Endothelial cell of umbilical vein (primary cell): ENCODE measurements around the gene CELSR1. TPM values are rescaled to one million over a fixed set of nuclear protein-coding genes. Genes with fewer than 3 reads are reported as not detected.

ENCODE experiments used
- BruUV-seq: library from RNA; stranded (reverse); fragments of 400-500 nt; replicated peaks from 2 replicates; lab custom pipeline; 2021; lab: Mats Ljungman, UMichigan
- CTCF ChIA-PET: fragments of 300-600, 350-600 bp; sonication (Branson Sonifier 250); formaldehyde crosslinking; loops from one replicate; lab custom pipeline; 2021; ENCODE audit warnings: antibody characterized with exemption, inconsistent platforms; lab: Charles Lee
- POLR2A ChIA-PET: fragments of 300-600, 350-600 bp; sonication (Branson Sonifier 250); formaldehyde crosslinking; loops from one replicate; lab custom pipeline; 2021; ENCODE audit warnings: antibody characterized with exemption, inconsistent platforms; lab: Charles Lee
- DNase-seq: peaks from one replicate; pipeline ENCODE4 v3.0.0-alpha.2; 2011; ENCODE audit warnings: low read depth, low spot score
- FAIRE-seq: peaks from 2 replicates; lab custom pipeline; 2011; peaks lifted over from hg19 to GRCh38; lab: Jason Lieb, UNC
- H2AFZ ChIP-seq: 2 replicates; pipeline ENCODE4 v1.6.0; 2012; ENCODE audit warnings: low read depth, low read length, control low read depth, inconsistent platforms
- H3K27ac ChIP-seq: 2 replicates; pipeline ENCODE4 v1.5.1; 2011; ENCODE audit warnings: low read depth, mild to moderate bottlenecking, control low read depth, low read length, moderate library complexity; ENCODE audit not compliant: insufficient read depth
- H3K27me3 ChIP-seq, 2 experiments: 2 replicates each; pipeline versions ENCODE4 v1.6.0 to v1.6.1; 2011; ENCODE audit warnings: low read length in 2 of 2, mixed read lengths in 1 of 2; ENCODE audit not compliant: control insufficient read depth in 2 of 2, insufficient read depth in 2 of 2
- H3K36me3 ChIP-seq, 2 experiments: 2 replicates in 1 of 2; 3 replicates in 1 of 2; pipeline ENCODE4 v1.5.1; 2011; ENCODE audit warnings: low read length in 2 of 2, mild to moderate bottlenecking in 1 of 2, moderate library complexity in 1 of 2; ENCODE audit not compliant: control insufficient read depth in 2 of 2, insufficient read depth in 2 of 2; ENCODE audit errors: extremely low read depth in 1 of 2
- H3K4me1 ChIP-seq: 3 replicates; pipeline ENCODE4 v1.5.1; 2011; ENCODE audit warnings: mild to moderate bottlenecking, low read length; ENCODE audit not compliant: control insufficient read depth, insufficient read depth; ENCODE audit errors: extremely low read depth
- H3K4me2 ChIP-seq: 2 replicates; pipeline ENCODE4 v1.6.1; 2011; ENCODE audit warnings: low read length, control low read depth, mixed read lengths; ENCODE audit not compliant: insufficient read depth
- H3K4me3 ChIP-seq, 3 experiments: fragments of 200-600 bp in 1 of 3; sonication (generic), shearing (Covaris generic) in 1 of 3; replicated peaks in 1 of 3; 2 replicates each; pipeline ENCODE4 v1.5.1; 2011 to 2016; ENCODE audit warnings: control low read depth in 3 of 3, low read length in 3 of 3, mild to moderate bottlenecking in 2 of 3, inconsistent platforms in 1 of 3, low read depth in 1 of 3, moderate library complexity in 1 of 3; ENCODE audit not compliant: insufficient read depth in 1 of 3
- H3K79me2 ChIP-seq: 2 replicates; pipeline ENCODE4 v1.6.0; 2012; ENCODE audit warnings: low read length, inconsistent platforms; ENCODE audit not compliant: control insufficient read depth, insufficient read depth
- H3K9ac ChIP-seq: replicated peaks from 2 replicates; pipeline ENCODE3; 2011; ENCODE audit warnings: low read length, control low read depth; ENCODE audit not compliant: insufficient read depth; ENCODE audit errors: extremely low read depth
- H3K9me1 ChIP-seq: replicated peaks from 3 replicates; pipeline ENCODE4 v1.6.0; 2011; ENCODE audit warnings: mild to moderate bottlenecking, low read length; ENCODE audit not compliant: control insufficient read depth, insufficient read depth; ENCODE audit errors: extremely low read depth
- H3K9me3 ChIP-seq: replicated peaks from 2 replicates; pipeline ENCODE4 v1.5.1; 2012; ENCODE audit warnings: low read length, inconsistent platforms; ENCODE audit not compliant: control insufficient read depth, insufficient read depth
- H4K20me1 ChIP-seq: replicated peaks from 2 replicates; pipeline ENCODE3; 2011; ENCODE audit warnings: mild to moderate bottlenecking, low read length; ENCODE audit not compliant: control insufficient read depth, insufficient read depth; ENCODE audit errors: extremely low read depth
- EZH2 ChIP-seq: IDR thresholded peaks from 2 replicates; pipeline ENCODE4 v1.6.1; 2012; ENCODE audit warnings: borderline replicate concordance, low read depth, mild to moderate bottlenecking, moderate library complexity, low read length, inconsistent platforms; ENCODE audit not compliant: severe bottlenecking
- FOS ChIP-seq: IDR thresholded peaks from 2 replicates; pipeline ENCODE4 v1.6.1; 2011; ENCODE audit warnings: mild to moderate bottlenecking, low read length, moderate library complexity, borderline replicate concordance; ENCODE audit not compliant: insufficient read depth
- GATA2 ChIP-seq: IDR thresholded peaks from 2 replicates; pipeline ENCODE4 v1.7.0; 2011; ENCODE audit warnings: low read depth, mild to moderate bottlenecking, moderate library complexity, mixed read lengths, low read length; ENCODE audit not compliant: insufficient read length, insufficient read depth
- JUN ChIP-seq: IDR thresholded peaks from 2 replicates; pipeline ENCODE4 v1.6.1; 2011; ENCODE audit warnings: borderline replicate concordance, low read depth; ENCODE audit not compliant: insufficient read length, insufficient read depth
- MYC ChIP-seq: IDR thresholded peaks from one replicate; pipeline ENCODE4 v1.6.1; 2011; ENCODE audit warnings: mild to moderate bottlenecking, low read depth, low read length
- POLR2A ChIP-seq: IDR thresholded peaks from 2 replicates; pipeline ENCODE4 v1.6.1; 2012; ENCODE audit warnings: low read depth, mild to moderate bottlenecking, control low read depth, low read length
- POLR2AphosphoS5 ChIP-seq: IDR thresholded peaks from 2 replicates; pipeline ENCODE4 v1.6.1; 2012; ENCODE audit warnings: low read depth, mild to moderate bottlenecking, control low read depth, low read length, moderate library complexity; ENCODE audit not compliant: insufficient read depth
- dilution Hi-C: fragments of 300-500 bp; cut with MboI; formaldehyde crosslinking; loops from one replicate; pipeline ENCODE4 v1.15.0; 2019; ENCODE audit warnings: low sequenced_read_pairs; ENCODE audit not compliant: extremely low pct_ligation_motif_present
- intact Hi-C: fragments of 100-400 bp; cut with micrococcal nuclease; formaldehyde crosslinking; loops from one replicate; pipeline ENCODE4 v1.10.0; 2022
- polyA plus RNA-seq, 4 experiments: library from polyadenylated mRNA; depleted of rRNA in 3 of 4; stranded (reverse) in 3 of 4; unstranded in 1 of 4; fragments of >200 nt; gene quantifications; 2 replicates each; pipeline versions ENCODE4 v1.2.1 to v1.2.3, GENCODE V29; 2011 to 2012; ENCODE audit warnings: missing spikeins in 1 of 4
- total RNA-seq: library from RNA; stranded (reverse); gene quantifications from 2 replicates; pipeline ENCODE4 v1.2.3, GENCODE V29; 2021
- TF ChIP-seq, protein P1 (sequence below), 2 donors: IDR thresholded peaks; 1 replicate in 1 of 2; 2 replicates in 1 of 2; pipeline ENCODE4 v1.5.1; 2011; ENCODE audit warnings: low read length in 2 of 2, mild to moderate bottlenecking in 2 of 2, moderate library complexity in 2 of 2, control low read depth in 1 of 2, inconsistent platforms in 1 of 2, low read depth in 1 of 2; ENCODE audit not compliant: insufficient read depth in 1 of 2; ENCODE audit errors: extremely low read depth in 1 of 2
- TF ChIP-seq, protein P2 (sequence below): IDR thresholded peaks from 2 replicates; pipeline ENCODE4 v1.6.1; 2011; ENCODE audit not compliant: insufficient read depth, insufficient read length

Gene CELSR1
- total and polyA plus RNA-seq, 2 donors (not counting 3 experiments of a cell fraction or from before 2014, with no cell fraction given) = 3.7 to 5.4 TPM

DNA sequence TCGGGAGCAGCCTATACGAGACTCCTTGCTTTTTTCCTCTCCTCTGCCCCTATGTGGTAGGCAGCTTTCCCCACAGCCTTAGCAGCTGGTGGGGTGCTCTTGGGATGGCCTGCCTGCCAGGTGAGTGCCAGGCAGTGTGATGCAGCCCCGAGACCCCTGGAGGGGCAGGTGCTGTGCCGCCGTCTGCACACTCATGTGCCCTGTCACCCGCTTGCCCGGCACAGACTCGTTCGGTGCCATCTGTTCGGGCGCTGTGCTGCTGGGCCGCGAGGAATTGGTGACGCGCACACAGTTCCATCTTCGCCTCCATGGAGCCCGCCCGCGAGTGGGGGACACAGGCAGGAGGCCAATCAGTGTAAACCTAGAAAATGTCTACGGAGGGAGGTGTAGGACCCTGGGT is 186.8 kb downstream of the CELSR1 start:
- Histone ChIP-seq H3K27me3 (no peaks in the 10 kb centered on the region), H3K9me1 (no peaks in the 10 kb centered on the region), H3K79me2 (no peaks in the 10 kb centered on the region), H3K36me3 (peaks cover 16 to 64% of the 10 kb centered on the region in 2 experiments), H3K4me3 (no peak overlapping the region), H2AFZ (no peak overlapping the region), H3K9ac (no peak overlapping the region), H4K20me1 (no peaks in the 10 kb centered on the region), H3K4me2 (no peak overlapping the region), H3K27ac (no peak overlapping the region), H3K9me3 (no peaks in the 10 kb centered on the region), H3K4me1 (no peaks in the 10 kb centered on the region)
- intact Hi-C loops = no loop called here
- BruUV-seq = no TSS peak
- no peak for FAIRE-seq
- POLR2A ChIA-PET = no interaction called here
- dilution Hi-C loops = no loop called here
- CTCF ChIA-PET = no interaction called here
- TF ChIP-seq MYC = no peak
- no peak for TF ChIP-seq FOS
- TF ChIP-seq POLR2AphosphoS5 = no peak
- no peak for TF ChIP-seq JUN
- no peak for TF ChIP-seq GATA2
- no peak for TF ChIP-seq EZH2
- no peak for TF ChIP-seq POLR2A
- TF ChIP-seq, protein P1, sequence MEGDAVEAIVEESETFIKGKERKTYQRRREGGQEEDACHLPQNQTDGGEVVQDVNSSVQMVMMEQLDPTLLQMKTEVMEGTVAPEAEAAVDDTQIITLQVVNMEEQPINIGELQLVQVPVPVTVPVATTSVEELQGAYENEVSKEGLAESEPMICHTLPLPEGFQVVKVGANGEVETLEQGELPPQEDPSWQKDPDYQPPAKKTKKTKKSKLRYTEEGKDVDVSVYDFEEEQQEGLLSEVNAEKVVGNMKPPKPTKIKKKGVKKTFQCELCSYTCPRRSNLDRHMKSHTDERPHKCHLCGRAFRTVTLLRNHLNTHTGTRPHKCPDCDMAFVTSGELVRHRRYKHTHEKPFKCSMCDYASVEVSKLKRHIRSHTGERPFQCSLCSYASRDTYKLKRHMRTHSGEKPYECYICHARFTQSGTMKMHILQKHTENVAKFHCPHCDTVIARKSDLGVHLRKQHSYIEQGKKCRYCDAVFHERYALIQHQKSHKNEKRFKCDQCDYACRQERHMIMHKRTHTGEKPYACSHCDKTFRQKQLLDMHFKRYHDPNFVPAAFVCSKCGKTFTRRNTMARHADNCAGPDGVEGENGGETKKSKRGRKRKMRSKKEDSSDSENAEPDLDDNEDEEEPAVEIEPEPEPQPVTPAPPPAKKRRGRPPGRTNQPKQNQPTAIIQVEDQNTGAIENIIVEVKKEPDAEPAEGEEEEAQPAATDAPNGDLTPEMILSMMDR (IDR thresholded peaks at IDR 0.05; ENCODE audit: extremely low read depth in 1 of 2, insufficient read depth in 1 of 2, low read depth in 1 of 2, low read length in 2 of 2) = no peak
- TF ChIP-seq, protein P2, sequence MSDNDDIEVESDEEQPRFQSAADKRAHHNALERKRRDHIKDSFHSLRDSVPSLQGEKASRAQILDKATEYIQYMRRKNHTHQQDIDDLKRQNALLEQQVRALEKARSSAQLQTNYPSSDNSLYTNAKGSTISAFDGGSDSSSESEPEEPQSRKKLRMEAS = no peak
- no peak for DNase-seq
